GM19193 (cell line): ENCODE data around the gene MED7.

Experiments
- POLR2A ChIP-seq: IDR thresholded peaks from 4 replicates; pipeline ENCODE4 v1.6.1; 2011; ENCODE audit not compliant: insufficient read depth, insufficient read length; ENCODE audit errors: extremely low read depth

Gene MED7

GRCh38 chr5:157142317-157143126 is at the start of gene MED7:
MED7 (minus strand) TSS chr5:157142865; CDS start chr5:157139431, 3,434 bp downstream.
- TF ChIP-seq POLR2A: peak; percentile 91

GRCh38 chr5:157189223-157189622 is 46.6 kb upstream of the MED7 start:
- TF ChIP-seq POLR2A: no peak

- no peak for TF ChIP-seq POLR2A
These were observed 45.6 kb upstream of the MED7 start for GRCh38 chr5:157188270-157188669.

GRCh38 chr5:157187046-157187754 is 44.5 kb upstream of the MED7 start:
- TF ChIP-seq POLR2A: no peak

GRCh38 chr5:157186309-157187045 is 43.8 kb upstream of the MED7 start:
- no peak for TF ChIP-seq POLR2A

GRCh38 chr5:157184117-157184670 is 41.5 kb upstream of the MED7 start:
- TF ChIP-seq POLR2A: no peak

GRCh38 chr5:157182143-157182757 is 39.6 kb upstream of the MED7 start:
- no peak for TF ChIP-seq POLR2A

GRCh38 chr5:157180374-157181264 is 38.0 kb upstream of the MED7 start, which contains the start of gene ITK:
ITK (plus strand) TSS chr5:157180840; CDS start chr5:157180978, 138 bp downstream.
- TF ChIP-seq POLR2A: no peak

GRCh38 chr5:157178966-157179365 is 36.3 kb upstream of the MED7 start:
- TF ChIP-seq POLR2A: no peak

- TF ChIP-seq POLR2A: no peak
These were observed 35.3 kb upstream of the MED7 start for GRCh38 chr5:157177953-157178352.

- TF ChIP-seq POLR2A: no peak
These were observed 32.5 kb upstream of the MED7 start for GRCh38 chr5:157175071-157175612.

- TF ChIP-seq POLR2A: no peak
These were observed 29.7 kb upstream of the MED7 start for GRCh38 chr5:157172403-157172802.

- no peak for TF ChIP-seq POLR2A
These were observed 25.6 kb upstream of the MED7 start for GRCh38 chr5:157168286-157168685.
